ENCODE measurements around the gene ZNF446. TPM values are rescaled to one million over a fixed set of nuclear protein-coding genes. Genes with fewer than 3 reads are reported as not detected.

The ZNF446 gene
- total RNA-seq, 1 donor from 2014 or later: 6.0 TPM

GRCh38 chr19:58515259-58515658, 39.1 kb downstream of the ZNF446 start:
- DNase-seq (ENCODE audit: low read depth): no peak
- Mint-ChIP-seq H3K4me3 (ENCODE audit: unreplicated experiment) (peak overlapping the region; percentile 70), H3K4me1 (ENCODE audit: low read depth, unreplicated experiment) (peaks cover 21% of the 10 kb centered on the region), H3K27me3 (ENCODE audit: low read depth, unreplicated experiment) (no peaks in the 10 kb centered on the region), H3K9me3 (ENCODE audit: unreplicated experiment) (no peaks in the 10 kb centered on the region), H3K27ac (ENCODE audit: unreplicated experiment) (peak overlapping the region; percentile 95), H3K36me3 (ENCODE audit: low read depth, unreplicated experiment) (peaks cover 9% of the 10 kb centered on the region)
- H2AFZ ChIP-seq (ENCODE audit: low read depth, low read length): no peak overlapping the region
- H3K4me1 ChIP-seq (ENCODE audit: insufficient read depth, low read length): peaks cover 16% of the 10 kb centered on the region
- TF ChIP-seq, protein P1, sequence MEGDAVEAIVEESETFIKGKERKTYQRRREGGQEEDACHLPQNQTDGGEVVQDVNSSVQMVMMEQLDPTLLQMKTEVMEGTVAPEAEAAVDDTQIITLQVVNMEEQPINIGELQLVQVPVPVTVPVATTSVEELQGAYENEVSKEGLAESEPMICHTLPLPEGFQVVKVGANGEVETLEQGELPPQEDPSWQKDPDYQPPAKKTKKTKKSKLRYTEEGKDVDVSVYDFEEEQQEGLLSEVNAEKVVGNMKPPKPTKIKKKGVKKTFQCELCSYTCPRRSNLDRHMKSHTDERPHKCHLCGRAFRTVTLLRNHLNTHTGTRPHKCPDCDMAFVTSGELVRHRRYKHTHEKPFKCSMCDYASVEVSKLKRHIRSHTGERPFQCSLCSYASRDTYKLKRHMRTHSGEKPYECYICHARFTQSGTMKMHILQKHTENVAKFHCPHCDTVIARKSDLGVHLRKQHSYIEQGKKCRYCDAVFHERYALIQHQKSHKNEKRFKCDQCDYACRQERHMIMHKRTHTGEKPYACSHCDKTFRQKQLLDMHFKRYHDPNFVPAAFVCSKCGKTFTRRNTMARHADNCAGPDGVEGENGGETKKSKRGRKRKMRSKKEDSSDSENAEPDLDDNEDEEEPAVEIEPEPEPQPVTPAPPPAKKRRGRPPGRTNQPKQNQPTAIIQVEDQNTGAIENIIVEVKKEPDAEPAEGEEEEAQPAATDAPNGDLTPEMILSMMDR (IDR thresholded peaks at IDR 0.05; ENCODE audit: insufficient read depth, low read depth, low read length): no peak
- no peak for TF ChIP-seq EZH2 (IDR thresholded peaks at IDR 0.05; ENCODE audit: insufficient read depth, low read length)
- peaks cover 2% of the 10 kb centered on the region for H3K36me3 ChIP-seq (ENCODE audit: insufficient read depth, low read length)
- H3K4me2 ChIP-seq (ENCODE audit: low read length): no peak overlapping the region
- no peak for FAIRE-seq
- H3K27ac ChIP-seq (ENCODE audit: low read depth, low read length): no peak overlapping the region
- H3K9me3 ChIP-seq (ENCODE audit: insufficient read depth, low read depth, low read length): no peaks in the 10 kb centered on the region
- no peak overlapping the region for H3K9ac ChIP-seq (ENCODE audit: low read length)
- no peaks in the 10 kb centered on the region for H3K27me3 ChIP-seq (ENCODE audit: insufficient read depth, low read length)
- no peak overlapping the region for H3K4me3 ChIP-seq (ENCODE audit: insufficient read depth, low read depth, low read length)
- H3K79me2 ChIP-seq (ENCODE audit: insufficient read depth, low read length): peaks cover 47% of the 10 kb centered on the region
- H4K20me1 ChIP-seq (ENCODE audit: insufficient read depth, low read length): peaks cover 23% of the 10 kb centered on the region

GRCh38 chr19:58516246-58516836, 40.2 kb downstream of the ZNF446 start:
- Histone ChIP-seq H3K27me3 (ENCODE audit: insufficient read depth, low read length) (no peaks in the 10 kb centered on the region), H2AFZ (ENCODE audit: low read depth, low read length) (no peak overlapping the region), H3K9me3 (ENCODE audit: insufficient read depth, low read depth, low read length) (no peaks in the 10 kb centered on the region), H4K20me1 (ENCODE audit: insufficient read depth, low read length) (peaks cover 23% of the 10 kb centered on the region), H3K9ac (ENCODE audit: low read length) (no peak overlapping the region), H3K36me3 (ENCODE audit: insufficient read depth, low read length) (peaks cover 2% of the 10 kb centered on the region), H3K27ac (ENCODE audit: low read depth, low read length) (no peak overlapping the region), H3K4me3 (ENCODE audit: insufficient read depth, low read depth, low read length) (no peak overlapping the region), H3K4me2 (ENCODE audit: low read length) (no peak overlapping the region), H3K79me2 (ENCODE audit: insufficient read depth, low read length) (peaks cover 47% of the 10 kb centered on the region), H3K4me1 (ENCODE audit: insufficient read depth, low read length) (peaks cover 16% of the 10 kb centered on the region)
- H3K27me3 Mint-ChIP-seq (ENCODE audit: low read depth, unreplicated experiment): no peaks in the 10 kb centered on the region
- no peak overlapping the region for H3K27ac Mint-ChIP-seq (ENCODE audit: unreplicated experiment)
- no peak for DNase-seq (ENCODE audit: low read depth)
- H3K36me3 Mint-ChIP-seq (ENCODE audit: low read depth, unreplicated experiment): peaks cover 12% of the 10 kb centered on the region
- H3K4me1 Mint-ChIP-seq (ENCODE audit: low read depth, unreplicated experiment): peaks cover 24% of the 10 kb centered on the region
- H3K4me3 Mint-ChIP-seq (ENCODE audit: unreplicated experiment): peak overlapping the region; percentile 70
- no peak for TF ChIP-seq EZH2 (IDR thresholded peaks at IDR 0.05; ENCODE audit: insufficient read depth, low read length)
- TF ChIP-seq, protein P1 (IDR thresholded peaks at IDR 0.05; ENCODE audit: insufficient read depth, low read depth, low read length): no peak
- FAIRE-seq: no peak
- no peaks in the 10 kb centered on the region for H3K9me3 Mint-ChIP-seq (ENCODE audit: unreplicated experiment)

All from astrocyte (in vitro differentiated cells and primary cell).